ENCODE results near the gene LENEP.

GRCh38 chr1:155011437-155012025, 18.1 kb downstream of the LENEP start:
- TF ChIP-seq CTCF (conservative IDR thresholded peaks at IDR 0.05; ENCODE audit: low read length) (no peak), EZH2phosphoT487 (IDR thresholded peaks at IDR 0.05; ENCODE audit: borderline replicate concordance) (no peak)
